RPMI7951 (cell line): ENCODE measurements around the gene HARS2. TPM values are rescaled to one million over a fixed set of nuclear protein-coding genes. Genes with fewer than 3 reads are reported as not detected.
"Not testable (repeated sequence)": the region's sequence is repeated elsewhere in the genome, so short reads cannot be mapped to it uniquely, and the experiment has no call there.

Source experiments
- DNase-seq: peaks from one replicate; pipeline ENCODE4 v3.0.0-alpha.2; 2012; ENCODE audit warnings: low read depth
- total RNA-seq: library from RNA; depleted of rRNA; stranded (reverse); fragments of >200 nt; shearing (Covaris generic); gene quantifications from 2 replicates; pipeline ENCODE4 v1.2.3, GENCODE V29; 2014; rRNA removed

HARS2 gene, protein sequence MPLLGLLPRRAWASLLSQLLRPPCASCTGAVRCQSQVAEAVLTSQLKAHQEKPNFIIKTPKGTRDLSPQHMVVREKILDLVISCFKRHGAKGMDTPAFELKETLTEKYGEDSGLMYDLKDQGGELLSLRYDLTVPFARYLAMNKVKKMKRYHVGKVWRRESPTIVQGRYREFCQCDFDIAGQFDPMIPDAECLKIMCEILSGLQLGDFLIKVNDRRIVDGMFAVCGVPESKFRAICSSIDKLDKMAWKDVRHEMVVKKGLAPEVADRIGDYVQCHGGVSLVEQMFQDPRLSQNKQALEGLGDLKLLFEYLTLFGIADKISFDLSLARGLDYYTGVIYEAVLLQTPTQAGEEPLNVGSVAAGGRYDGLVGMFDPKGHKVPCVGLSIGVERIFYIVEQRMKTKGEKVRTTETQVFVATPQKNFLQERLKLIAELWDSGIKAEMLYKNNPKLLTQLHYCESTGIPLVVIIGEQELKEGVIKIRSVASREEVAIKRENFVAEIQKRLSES
- total RNA-seq: 22.6 and 25.5 TPM in 2 replicates

DNA sequence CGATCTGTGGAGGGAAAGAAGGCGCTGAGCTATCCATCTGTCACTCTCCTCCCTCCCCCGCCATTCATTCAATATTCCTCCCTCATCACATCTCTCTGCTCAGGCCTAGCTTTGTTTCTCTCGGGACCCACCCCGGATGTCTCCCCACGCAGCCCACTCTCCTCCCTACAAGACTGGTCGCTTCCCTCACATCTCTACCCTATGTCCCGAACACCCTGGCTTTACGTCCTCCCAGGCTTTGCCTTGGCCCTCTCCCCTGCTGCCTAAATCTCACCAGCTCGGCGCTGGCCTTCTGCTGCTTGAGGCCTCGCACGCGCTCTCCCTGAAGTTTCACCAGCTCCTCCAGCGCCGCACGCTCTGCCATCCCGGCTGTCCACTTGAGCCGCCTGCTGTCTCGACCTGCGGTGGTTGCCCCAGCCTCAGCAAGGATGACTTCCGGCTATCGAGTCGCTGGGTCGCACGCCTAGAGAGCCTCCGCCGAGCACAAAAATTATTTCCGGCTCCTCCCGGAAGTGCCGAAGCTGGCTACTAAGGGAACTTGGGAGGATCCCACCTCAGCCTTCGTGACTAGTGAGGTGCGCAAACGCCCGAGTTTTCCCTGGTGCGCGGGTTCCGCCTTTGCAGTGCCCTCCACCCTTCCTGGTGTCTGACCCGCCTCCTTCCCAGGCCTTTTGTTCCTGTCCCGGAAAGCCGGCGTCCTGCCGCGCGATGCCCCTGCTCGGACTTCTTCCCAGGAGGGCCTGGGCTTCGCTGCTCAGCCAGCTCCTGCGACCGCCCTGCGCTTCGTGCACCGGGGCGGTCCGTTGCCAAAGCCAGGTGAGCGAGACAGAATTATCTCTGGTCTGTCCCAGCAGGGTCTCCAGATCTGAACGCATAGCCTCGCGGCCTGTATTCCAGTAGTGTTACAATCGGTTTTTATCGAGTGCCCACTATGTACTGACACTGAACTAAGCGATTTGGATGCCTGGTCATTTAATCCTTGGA lies at the start of gene HARS2, which contains the start of gene HARS1:
HARS2 (plus strand) TSS at position 515 of the 984 bp plus-strand sequence; CDS start at position 709, 194 bp downstream.
HARS1 (minus strand) TSS at position 430 of the 984 bp plus-strand sequence; CDS start at position 364, 66 bp downstream.
- peak; percentile 94 for DNase-seq

DNA sequence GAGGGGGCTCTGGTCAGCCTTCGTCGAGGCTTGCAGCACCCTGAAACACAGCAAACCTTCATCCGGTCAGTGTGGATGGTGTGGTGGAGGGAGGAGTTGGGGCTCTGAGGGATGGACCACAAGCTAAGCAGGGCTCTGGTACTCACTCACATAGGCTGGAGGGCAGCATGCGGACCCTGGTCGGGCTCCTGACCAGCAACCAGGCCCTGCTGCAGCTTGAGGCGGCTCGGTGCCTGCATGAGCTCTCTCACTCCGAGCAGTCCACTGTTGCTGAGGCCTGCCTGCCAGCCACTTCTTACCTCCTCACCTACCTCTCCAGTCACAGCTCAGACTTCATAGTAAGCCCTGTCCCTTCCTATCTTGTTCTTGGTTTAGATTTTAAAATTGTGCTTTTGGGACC lies 49.5 kb upstream of the HARS2 start:
- no peak for DNase-seq

DNA sequence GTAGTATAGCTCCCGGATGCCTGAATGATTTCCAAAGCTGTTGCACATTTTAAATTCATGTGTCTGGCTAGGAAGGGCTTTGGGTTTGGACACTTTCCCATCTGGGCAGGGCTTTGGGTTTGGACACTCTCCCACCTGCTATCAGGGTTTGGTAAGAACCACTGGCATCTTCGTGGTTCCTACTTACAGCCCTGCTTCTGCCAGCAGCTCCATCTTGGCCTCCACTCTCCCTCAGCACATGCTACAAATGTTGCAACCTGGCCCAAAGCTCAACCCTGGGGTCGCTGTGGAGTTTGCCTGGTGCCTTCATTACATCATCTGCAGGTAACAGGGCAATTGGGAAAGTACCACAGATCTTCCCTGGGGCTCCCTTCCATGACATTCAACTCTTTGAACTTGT lies 48.5 kb upstream of the HARS2 start:
- DNase-seq: peak; percentile 41

DNA sequence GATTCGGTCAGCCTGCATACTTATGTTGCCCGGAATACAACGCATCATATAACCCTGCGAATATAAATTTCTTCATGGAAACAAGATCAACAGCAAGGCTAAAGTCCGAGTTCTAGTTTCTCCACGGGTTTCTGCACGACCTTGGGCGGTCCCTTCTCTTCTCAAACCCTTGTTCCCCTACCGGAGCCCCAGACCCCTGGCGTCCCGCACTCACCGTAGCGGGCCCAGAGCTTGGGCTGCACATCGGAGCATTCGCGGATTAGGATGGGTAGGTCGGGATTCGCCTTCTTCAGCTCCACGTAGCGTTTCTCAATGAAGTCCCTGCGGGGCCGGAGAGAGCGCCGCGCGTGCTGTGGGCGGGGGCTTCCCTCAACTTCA lies 44.2 kb upstream of the HARS2 start:
- DNase-seq: no peak

DNA sequence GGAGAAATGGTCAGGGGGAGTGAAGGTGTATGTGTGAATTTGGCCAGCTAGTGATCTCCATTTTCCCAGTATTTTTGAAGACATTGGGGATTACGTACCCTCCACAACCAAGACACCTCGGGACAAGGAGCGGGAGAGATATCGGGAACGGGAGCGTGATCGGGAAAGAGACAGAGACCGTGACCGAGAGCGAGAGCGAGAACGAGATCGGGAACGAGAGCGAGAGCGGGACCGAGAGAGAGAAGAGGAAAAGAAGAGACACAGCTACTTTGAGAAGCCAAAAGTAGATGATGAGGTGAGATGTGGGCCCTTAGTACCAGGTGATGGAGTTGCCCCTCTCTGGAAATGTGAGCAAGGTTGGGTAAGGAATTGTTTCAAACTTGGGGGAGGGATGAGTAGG lies 32.4 kb upstream of the HARS2 start:
- no peak for DNase-seq

DNA sequence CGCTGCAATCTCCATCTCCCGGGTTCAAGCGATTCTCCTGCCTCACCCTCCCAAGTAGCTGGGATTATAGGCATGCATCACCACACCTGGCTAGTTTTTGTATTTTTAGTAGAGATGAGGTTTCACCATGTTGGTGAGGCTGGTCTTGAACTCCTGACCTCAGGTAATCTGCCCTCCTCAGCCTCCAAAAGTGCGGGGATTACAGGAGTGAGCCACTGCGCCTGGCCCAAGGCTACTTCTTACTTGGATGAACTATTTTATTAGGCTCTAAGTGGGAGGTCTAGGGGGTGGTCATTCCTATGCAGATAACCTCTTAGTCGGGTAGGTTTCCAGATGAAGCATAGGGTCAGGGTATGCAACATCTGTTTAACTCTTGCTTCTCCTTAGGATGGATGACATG lies 30.9 kb upstream of the HARS2 start:
- not testable (repeated sequence) for DNase-seq

DNA sequence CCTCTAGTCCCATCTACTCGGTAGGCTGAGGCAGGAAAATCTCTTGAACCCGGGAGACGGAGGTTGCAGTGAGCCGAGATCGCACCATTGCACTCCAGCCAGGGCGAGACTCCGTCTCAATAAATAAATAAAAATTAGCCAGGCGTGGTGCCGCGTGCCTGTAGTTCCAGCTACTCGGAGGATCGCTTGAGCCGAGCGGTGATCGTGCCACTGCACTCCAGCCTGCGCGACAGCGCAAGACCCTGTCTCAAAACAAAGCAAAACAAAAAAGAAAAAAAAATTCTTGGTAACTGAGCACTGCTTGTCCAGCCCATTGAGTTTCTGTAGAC lies 27.3 kb upstream of the HARS2 start:
- DNase-seq: no peak

DNA sequence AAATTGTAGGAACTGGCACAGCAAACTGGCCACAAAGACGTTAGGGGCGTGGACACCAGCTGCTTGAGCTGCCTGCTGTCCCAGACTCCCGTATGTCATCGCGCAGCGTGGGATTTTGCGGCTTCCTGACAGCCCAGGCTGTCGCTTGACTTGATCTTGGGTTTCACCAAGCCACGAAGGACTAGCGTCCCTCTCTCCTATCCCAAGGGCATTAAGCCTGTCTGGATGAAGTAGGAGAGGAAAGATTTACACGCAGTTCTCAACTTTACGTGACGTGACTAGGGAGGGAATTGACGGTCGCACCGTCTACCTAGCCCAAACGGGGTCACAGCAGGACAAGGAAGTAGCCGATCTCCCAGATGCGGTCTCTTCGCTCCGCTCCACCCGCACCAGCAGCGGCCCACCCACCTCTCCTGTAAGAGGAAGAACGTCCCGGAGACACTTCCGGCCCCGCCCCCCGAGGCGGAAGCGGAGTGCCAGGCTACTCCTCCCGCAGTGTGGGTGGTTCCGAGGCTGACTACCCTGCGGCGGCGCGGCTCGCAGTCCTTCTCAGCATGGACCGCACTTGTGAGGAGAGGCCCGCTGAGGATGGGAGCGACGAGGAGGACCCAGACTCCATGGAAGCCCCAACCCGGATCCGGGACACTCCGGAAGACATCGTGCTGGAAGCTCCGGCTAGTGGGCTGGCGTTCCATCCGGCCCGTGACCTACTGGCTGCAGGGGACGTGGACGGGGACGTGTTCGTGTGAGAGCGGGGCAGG lies 26.7 kb upstream of the HARS2 start, which contains the start of gene WDR55:
WDR55 (plus strand) TSS at position 546 of the 761 bp plus-strand sequence; CDS start at position 555, 9 bp downstream.
- DNase-seq: peak; percentile 95

DNA sequence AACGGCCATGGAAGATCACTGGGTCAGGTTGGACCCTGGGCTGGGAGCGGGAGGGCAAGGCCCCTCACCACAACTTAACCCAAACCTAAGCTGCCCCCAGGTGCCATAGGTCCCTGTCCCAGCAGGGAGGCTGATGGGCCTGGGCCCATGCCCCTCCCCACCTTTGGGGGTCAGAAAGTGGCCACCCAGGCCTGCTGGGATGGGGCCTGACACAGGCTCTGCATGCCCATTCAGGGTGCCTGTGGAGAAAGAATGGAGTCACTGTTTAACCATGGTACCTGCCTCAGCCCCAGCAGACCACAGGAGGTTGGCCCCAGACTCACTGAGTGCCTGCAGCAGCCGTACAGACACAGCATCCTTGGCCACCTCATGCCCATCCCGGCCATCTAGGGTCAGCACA lies 20.2 kb upstream of the HARS2 start:
- DNase-seq: not testable (repeated sequence)

DNA sequence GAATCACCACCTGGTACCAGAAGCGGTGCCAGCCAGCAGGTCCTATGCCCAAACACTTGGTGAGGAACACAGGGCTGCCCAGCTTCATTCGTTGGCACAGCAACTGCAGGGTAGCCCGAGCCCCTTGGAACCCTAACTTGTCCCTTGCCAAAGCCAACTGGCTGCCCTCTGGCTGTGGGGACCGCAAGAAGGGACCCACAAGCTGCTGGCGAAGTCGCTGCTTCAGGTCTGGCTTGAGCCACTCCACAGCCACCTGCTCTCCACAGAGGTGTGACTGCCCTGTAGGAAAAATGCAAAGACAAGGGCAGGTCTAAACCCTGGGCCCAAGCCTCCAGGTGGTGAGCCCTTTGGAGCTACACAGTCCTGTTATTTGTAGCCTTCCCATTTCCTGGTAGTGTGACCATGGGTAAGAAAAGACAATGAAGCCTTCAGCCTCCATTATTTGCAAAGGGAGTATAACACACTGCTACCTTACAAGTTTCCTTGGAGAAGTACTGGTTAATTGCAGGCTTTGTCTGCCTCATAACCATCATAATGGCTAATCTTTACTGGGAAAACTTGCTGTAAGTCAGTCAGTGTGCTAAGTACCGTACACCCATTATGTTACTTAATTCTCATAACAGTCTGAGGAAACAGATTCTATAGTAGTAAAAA lies 19.7 kb upstream of the HARS2 start:
- DNase-seq: no peak

DNA sequence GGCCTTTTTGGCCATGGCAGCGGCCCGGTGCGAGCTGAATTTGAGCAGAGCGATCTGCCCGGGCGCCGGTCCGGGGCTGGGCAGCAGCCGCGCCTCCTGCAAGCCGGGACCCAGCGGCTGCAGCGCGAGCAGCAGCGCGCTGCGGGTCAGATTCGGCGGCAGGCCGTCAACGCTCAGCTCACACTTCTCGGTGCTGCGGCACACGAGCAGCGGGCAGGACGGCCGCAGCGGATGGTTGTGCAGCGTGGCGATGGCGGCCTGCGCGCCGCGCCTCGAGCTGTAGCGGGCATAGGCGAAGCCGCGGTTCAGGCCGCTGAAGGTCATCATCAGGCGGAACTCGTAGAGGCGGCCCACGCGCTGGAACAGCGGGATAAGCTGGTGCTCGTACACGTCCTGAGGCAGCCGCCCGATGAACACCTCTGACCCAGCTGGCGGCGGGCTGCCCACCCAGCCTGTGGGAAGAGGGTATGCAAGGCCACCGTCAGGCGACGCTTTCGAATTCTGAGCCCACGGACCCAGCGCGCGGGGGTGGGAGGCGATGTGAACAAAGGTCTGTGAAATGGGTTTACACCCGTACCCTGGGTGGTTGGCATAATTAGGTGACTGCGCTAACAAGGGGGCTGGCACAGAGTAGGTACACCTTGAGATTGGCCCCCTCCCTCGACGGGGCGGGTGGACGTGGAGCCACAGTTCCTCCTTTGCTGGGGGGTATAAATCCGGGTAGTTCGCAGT lies 18.6 kb upstream of the HARS2 start:
- DNase-seq: no peak

DNA sequence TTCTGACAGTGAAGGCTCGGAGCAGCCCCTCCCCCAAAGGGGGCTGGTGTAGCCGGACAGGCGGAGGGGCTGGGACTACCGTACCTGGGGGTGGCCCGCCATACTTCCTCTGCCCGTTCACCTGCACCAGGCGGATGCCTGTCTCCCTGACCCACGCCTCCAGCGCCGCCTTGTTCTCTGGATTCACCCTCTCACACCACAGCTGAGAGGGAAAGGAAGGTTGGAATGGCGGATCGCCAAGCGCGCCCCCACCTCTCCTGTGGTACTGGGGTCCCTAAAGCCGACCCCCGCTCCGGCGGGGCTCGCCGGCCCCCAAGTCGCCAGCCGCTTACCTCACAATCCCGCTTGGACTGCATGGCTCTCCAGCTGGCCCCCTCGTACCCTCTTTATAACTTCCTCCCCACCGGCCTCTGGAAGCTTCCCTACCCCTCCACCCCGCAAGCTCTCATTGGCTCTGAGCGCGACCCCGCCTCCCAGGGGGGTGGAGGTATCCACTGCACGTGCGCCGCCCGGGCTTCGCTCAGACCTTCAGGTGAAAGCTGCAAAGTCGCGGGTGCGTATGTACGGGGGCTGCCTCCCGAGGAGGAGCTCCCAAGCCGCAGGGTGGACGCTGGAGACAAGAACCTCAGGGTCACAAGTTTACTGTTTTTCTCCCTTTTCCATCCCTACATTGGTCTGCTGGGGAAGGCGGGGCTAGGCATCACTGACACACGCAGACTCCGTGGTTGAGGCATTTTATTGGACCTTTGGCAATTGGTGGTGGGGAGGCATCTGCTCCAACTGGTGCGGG lies 17.9 kb upstream of the HARS2 start, which contains the start of gene DND1:
DND1 (minus strand) TSS at position 390 of the 790 bp plus-strand sequence; CDS start at position 356, 34 bp downstream.
- DNase-seq: no peak

DNA sequence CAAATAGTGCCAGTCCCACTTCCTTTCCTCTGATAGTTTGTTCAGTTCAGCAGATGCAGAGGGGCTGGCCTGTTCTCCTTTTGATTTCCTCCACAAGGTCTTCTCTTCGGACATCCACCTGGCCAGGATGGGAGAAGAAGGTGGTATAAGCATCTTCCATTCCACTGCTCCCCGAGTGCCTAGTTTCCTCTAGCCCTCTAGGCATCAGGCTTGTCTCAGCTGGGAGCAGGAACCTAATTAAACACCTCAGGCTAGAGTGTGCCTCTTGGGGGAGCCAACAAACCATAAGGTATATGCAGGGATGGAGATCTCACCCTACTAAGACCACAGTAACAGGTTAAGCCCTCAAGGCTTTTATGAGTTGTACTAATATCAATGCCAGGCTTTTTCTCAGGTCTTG lies 17.0 kb upstream of the HARS2 start:
- no peak for DNase-seq

DNA sequence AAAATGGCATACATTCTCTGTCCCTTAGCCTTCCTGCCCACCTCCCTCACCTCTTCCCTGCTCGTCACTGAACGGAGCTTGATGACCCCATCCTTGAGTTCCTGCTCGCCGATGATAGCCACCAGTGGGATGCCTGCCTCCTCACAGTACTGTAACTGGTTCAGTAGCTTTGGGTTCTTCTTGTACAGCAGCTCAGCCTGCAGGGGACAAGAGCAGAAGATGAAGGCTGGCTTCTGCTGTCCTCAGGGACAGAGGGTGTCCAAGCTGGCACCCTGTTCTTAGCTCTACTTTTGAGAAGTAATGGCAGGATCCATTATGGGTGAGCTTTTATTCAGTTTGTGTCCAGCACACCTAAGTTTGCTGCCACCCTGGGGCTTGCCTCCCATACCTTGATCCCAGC lies 16.6 kb upstream of the HARS2 start:
- DNase-seq: no peak

DNA sequence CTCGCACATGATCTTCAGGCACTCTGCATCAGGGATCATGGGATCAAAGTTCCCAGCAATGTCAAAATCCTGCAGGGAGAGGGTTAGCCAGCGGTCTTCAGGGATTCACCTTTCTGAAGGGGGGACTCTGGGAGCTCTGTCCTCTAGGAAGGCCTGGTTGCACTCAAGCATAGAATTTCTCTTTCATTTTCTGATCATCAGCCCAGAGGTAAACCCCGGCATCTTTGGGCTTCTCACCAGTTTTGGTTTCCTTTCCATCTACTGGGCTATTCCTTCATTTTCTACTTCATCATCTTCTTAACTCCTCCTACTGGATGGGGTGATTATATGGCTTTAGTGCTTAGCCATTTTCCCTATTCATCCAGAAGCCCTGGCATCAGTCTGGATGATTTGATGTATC lies 13.3 kb upstream of the HARS2 start:
- DNase-seq: no peak

DNA sequence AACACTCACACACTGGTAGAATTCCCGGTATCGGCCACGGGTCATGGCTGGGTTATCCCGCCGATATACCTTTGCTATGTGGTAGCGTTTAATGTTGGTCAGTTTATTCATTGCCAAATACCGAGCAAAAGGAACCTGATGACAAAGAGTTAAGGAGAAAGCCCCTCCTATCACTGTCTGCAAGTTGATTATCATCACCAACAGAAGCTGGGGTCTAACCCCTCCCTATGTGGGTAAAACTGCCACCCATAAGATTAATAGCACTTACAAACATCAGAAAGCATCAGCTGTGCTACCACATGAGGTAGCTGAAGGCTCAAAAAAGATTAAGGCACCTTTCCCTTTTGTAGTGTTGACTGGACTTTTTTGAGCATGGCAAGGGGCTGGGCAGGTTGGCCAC lies 12.3 kb upstream of the HARS2 start:
- no peak for DNase-seq

DNA sequence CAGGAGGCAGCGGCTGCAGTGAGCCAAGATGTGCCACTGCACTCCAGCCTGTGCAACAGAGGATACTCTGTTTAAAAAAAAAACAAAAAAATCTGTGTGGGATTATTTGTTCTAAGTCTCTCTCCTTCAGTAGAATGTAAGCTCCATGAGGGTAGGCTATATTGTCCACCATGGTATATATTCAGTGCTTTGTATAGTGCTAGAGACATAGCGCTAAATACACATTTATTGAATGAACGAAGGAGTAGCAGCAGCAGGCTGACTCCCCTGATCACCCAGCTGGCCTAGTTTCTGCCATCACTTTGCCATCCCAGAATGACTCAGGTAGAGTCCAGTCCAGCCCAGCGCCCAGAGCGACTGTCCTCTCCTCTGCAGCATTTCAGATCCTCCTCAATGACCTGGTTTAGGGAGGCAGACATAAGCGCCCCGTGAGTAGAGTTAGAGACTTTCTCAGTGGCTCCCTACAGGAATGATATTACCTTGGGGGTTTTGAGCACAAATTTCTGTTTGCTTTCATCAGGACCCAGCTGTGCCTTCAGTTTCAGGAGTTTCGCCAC lies 801 bp upstream of the HARS2 start:
- peak; percentile 8 for DNase-seq

DNA sequence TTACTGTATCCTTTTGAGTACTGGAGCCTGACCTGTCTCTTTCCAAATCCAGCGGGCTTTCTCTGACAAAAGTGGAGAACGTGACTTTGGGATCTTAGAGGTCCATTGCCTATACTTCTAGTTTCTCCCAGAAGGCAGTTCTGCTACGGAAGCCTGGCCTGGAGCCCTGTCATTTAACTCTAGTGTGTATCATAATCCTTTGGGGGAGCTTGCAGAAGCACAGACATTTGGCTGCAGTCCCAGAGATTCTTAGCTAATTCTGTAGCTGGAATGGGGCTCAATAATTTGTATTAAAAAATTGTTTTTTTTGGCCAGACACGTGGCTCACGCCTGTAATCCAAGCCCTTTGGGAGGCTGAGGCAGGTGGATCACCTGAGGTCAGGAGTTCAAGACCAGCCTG lies 3.0 kb downstream of the HARS2 start:
- DNase-seq: no peak

DNA sequence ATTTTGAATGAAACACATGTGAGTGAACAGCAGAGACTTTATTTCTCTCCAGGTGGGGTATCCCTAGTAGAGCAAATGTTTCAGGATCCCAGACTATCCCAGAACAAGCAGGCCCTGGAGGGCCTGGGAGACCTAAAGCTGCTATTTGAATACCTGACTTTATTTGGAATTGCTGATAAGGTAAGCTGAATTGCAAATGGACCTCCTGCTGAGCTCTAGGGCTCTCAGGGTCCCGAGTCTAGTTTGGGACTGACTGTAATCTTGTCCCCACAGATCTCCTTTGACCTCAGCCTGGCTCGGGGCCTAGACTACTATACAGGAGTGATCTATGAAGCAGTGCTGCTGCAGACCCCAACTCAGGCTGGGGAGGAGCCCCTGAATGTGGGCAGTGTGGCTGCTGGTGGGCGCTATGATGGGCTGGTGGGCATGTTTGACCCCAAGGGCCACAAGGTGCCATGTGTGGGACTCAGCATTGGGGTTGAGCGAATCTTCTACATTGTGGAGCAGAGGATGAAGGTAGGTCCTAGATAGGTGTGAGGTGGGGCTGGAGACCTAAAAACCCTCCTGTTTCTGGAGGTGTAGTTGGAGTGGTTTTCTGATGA lies 5.7 kb downstream of the HARS2 start:
- DNase-seq: no peak
